Activated T-cell treated with anti-CD3 and anti-CD28 coated beads, Interleukin-2, amount 50 U/mL, for 4 hours (primary cell): Measurements from ENCODE around the gene CXCR5. TPM values are rescaled to one million over a fixed set of nuclear protein-coding genes. Genes with fewer than 3 reads are reported as not detected.

Experiments used
- ATAC-seq, 2 donors: fragments of 200-7000 bp; cut with Tn5 transposase; one replicate each; pipeline ENCODE4 v1.10.0; 2021
- DNase-seq: peaks from one replicate; pipeline ENCODE4 v3.0.0-alpha.2; 2020
- H3K27me3 Mint-ChIP-seq: one replicate; pipeline ENCODE4 v1.8.0; 2021; ENCODE audit warnings: low read depth, mixed read lengths
- H3K36me3 Mint-ChIP-seq: one replicate; pipeline ENCODE4 v1.8.0; 2022; ENCODE audit warnings: mixed read lengths; ENCODE audit not compliant: insufficient read depth
- H3K4me1 Mint-ChIP-seq: one replicate; pipeline ENCODE4 v1.8.0; 2021; ENCODE audit warnings: low read depth, mixed read lengths
- H3K4me3 Mint-ChIP-seq: one replicate; pipeline ENCODE4 v1.8.0; 2021; ENCODE audit warnings: mild to moderate bottlenecking, moderate library complexity, mixed read lengths
- H3K9me3 Mint-ChIP-seq: one replicate; pipeline ENCODE4 v1.8.0; 2021; ENCODE audit warnings: mixed read lengths
- total RNA-seq, 3 donors: library from RNA; stranded (reverse); gene quantifications; one replicate each; pipeline ENCODE4 v1.2.1, GENCODE V29; 2021

CXCR5 gene
- total RNA-seq, 3 donors from 2014 or later = 17.6 to 30.8 (median 23.7) TPM

- peak; percentile 62 for DNase-seq
- peak overlapping the region; percentile 77 for H3K4me3 Mint-ChIP-seq
- H3K27me3 Mint-ChIP-seq = no peaks in the 10 kb centered on the region
- peaks cover 71% of the 10 kb centered on the region for H3K4me1 Mint-ChIP-seq
- H3K9me3 Mint-ChIP-seq = no peaks in the 10 kb centered on the region
- peaks cover 9% of the 10 kb centered on the region for H3K36me3 Mint-ChIP-seq
- ATAC-seq = peak; percentile 26 to 28
Measured at GRCh38 chr11:118910309-118911112, 26.8 kb downstream of the CXCR5 start.

GRCh38 chr11:118911113-118911879, 27.6 kb downstream of the CXCR5 start:
- peaks cover 9% of the 10 kb centered on the region for H3K36me3 Mint-ChIP-seq
- peak overlapping the region; percentile 77 for H3K4me3 Mint-ChIP-seq
- DNase-seq (no peak), ATAC-seq (peak in 1 of 2 donors; percentile 2)
- H3K27me3 Mint-ChIP-seq = no peaks in the 10 kb centered on the region
- peaks cover 79% of the 10 kb centered on the region for H3K4me1 Mint-ChIP-seq
- no peaks in the 10 kb centered on the region for H3K9me3 Mint-ChIP-seq

GRCh38 chr11:118911880-118912741, 28.4 kb downstream of the CXCR5 start:
- DNase-seq (peak; percentile 83), ATAC-seq (peak; percentile 62 to 65)
- Mint-ChIP-seq H3K4me1 (peaks cover 81% of the 10 kb centered on the region), H3K36me3 (peaks cover under 1% of the 10 kb centered on the region), H3K4me3 (peak overlapping the region; percentile 72), H3K9me3 (no peaks in the 10 kb centered on the region), H3K27me3 (no peaks in the 10 kb centered on the region)

GRCh38 chr11:118912742-118913410, 29.2 kb downstream of the CXCR5 start:
- ATAC-seq (no peak), DNase-seq (no peak)
- no peaks in the 10 kb centered on the region for H3K9me3 Mint-ChIP-seq
- H3K4me1 Mint-ChIP-seq = peaks cover 81% of the 10 kb centered on the region
- H3K4me3 Mint-ChIP-seq = peak overlapping the region; percentile 72
- H3K36me3 Mint-ChIP-seq = no peaks in the 10 kb centered on the region
- no peaks in the 10 kb centered on the region for H3K27me3 Mint-ChIP-seq

- H3K4me3 Mint-ChIP-seq = peak overlapping the region; percentile 69
- DNase-seq (no peak), ATAC-seq (no peak)
- no peaks in the 10 kb centered on the region for H3K9me3 Mint-ChIP-seq
- no peaks in the 10 kb centered on the region for H3K36me3 Mint-ChIP-seq
- peaks cover 82% of the 10 kb centered on the region for H3K4me1 Mint-ChIP-seq
- H3K27me3 Mint-ChIP-seq = no peaks in the 10 kb centered on the region
Measured at GRCh38 chr11:118913411-118914125, 29.9 kb downstream of the CXCR5 start.

- H3K36me3 Mint-ChIP-seq = no peaks in the 10 kb centered on the region
- peaks cover 81% of the 10 kb centered on the region for H3K4me1 Mint-ChIP-seq
- H3K27me3 Mint-ChIP-seq = no peaks in the 10 kb centered on the region
- peak; percentile 54 for DNase-seq
- peak; percentile 18 to 24 for ATAC-seq
- no peaks in the 10 kb centered on the region for H3K9me3 Mint-ChIP-seq
- peak overlapping the region; percentile 69 for H3K4me3 Mint-ChIP-seq
Measured at GRCh38 chr11:118914178-118914918, 30.7 kb downstream of the CXCR5 start.

GRCh38 chr11:118914987-118915386, 31.3 kb downstream of the CXCR5 start:
- Mint-ChIP-seq H3K27me3 (no peaks in the 10 kb centered on the region), H3K4me1 (peaks cover 85% of the 10 kb centered on the region), H3K36me3 (no peaks in the 10 kb centered on the region), H3K9me3 (no peaks in the 10 kb centered on the region), H3K4me3 (peak overlapping the region; percentile 69)
- ATAC-seq (no peak), DNase-seq (no peak)

GRCh38 chr11:118915396-118915795, 31.7 kb downstream of the CXCR5 start:
- Mint-ChIP-seq H3K4me1 (peaks cover 89% of the 10 kb centered on the region), H3K4me3 (peak overlapping the region; percentile 69), H3K9me3 (no peaks in the 10 kb centered on the region), H3K36me3 (no peaks in the 10 kb centered on the region), H3K27me3 (no peaks in the 10 kb centered on the region)
- ATAC-seq = no peak
- no peak for DNase-seq

GRCh38 chr11:118915941-118916841, 32.5 kb downstream of the CXCR5 start:
- Mint-ChIP-seq H3K36me3 (no peaks in the 10 kb centered on the region), H3K4me1 (peaks cover 93% of the 10 kb centered on the region), H3K9me3 (no peaks in the 10 kb centered on the region), H3K27me3 (no peaks in the 10 kb centered on the region), H3K4me3 (no peak overlapping the region)
- ATAC-seq (no peak), DNase-seq (no peak)

- peak overlapping the region; percentile 83 for H3K4me3 Mint-ChIP-seq
- DNase-seq = no peak
- no peak for ATAC-seq
- no peaks in the 10 kb centered on the region for H3K27me3 Mint-ChIP-seq
- no peaks in the 10 kb centered on the region for H3K36me3 Mint-ChIP-seq
- H3K9me3 Mint-ChIP-seq = no peaks in the 10 kb centered on the region
- H3K4me1 Mint-ChIP-seq = peaks cover 93% of the 10 kb centered on the region
Measured at GRCh38 chr11:118916842-118917388, 33.2 kb downstream of the CXCR5 start.

- Mint-ChIP-seq H3K27me3 (no peaks in the 10 kb centered on the region), H3K9me3 (no peaks in the 10 kb centered on the region), H3K4me1 (peaks cover 86% of the 10 kb centered on the region), H3K36me3 (no peaks in the 10 kb centered on the region), H3K4me3 (peak overlapping the region; percentile 83)
- ATAC-seq (peak; percentile 42 to 49), DNase-seq (peak; percentile 44)
Measured at GRCh38 chr11:118917481-118918127, 33.9 kb downstream of the CXCR5 start.
